Measurements from ENCODE around the gene ATG2B.

DNA sequence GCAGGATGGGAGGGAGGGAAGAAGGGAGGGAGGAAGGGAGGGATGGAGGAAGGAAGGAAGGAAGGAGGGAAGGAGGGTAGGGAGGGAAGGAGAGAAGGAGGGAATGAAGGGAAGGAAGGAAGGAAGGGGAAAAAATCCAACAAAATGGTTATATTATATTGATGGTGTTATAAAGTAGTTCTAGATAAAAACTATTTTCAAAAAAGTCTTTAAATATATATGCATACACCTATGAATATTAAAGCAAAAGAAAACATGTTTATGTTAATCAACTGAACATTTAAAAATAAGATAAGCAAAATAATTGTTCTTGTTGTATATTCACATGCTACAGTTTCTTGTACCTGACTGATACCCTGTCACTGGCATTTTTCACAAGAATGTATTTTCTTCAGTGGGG, 105.2 kb downstream of the ATG2B start:
- TF ChIP-seq, protein P1, sequence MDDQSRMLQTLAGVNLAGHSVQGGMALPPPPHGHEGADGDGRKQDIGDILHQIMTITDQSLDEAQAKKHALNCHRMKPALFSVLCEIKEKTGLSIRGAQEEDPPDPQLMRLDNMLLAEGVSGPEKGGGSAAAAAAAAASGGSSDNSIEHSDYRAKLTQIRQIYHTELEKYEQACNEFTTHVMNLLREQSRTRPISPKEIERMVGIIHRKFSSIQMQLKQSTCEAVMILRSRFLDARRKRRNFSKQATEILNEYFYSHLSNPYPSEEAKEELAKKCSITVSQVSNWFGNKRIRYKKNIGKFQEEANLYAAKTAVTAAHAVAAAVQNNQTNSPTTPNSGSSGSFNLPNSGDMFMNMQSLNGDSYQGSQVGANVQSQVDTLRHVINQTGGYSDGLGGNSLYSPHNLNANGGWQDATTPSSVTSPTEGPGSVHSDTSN (CRISPR knock-in tag; IDR thresholded peaks at IDR 0.05), result no peak
- TF ChIP-seq ZNF266 (tag by site-specific recombination; IDR thresholded peaks at IDR 0.05; ENCODE audit: low read depth) (no peak), SP3 (tag by site-specific recombination; IDR thresholded peaks at IDR 0.05) (no peak), ZNF174 (tag by site-specific recombination; IDR thresholded peaks at IDR 0.05) (no peak), ZNF239 (tag by site-specific recombination; IDR thresholded peaks at IDR 0.05) (no peak), ZBTB21 (tag by site-specific recombination; IDR thresholded peaks at IDR 0.05) (no peak), TRIM28 (IDR thresholded peaks at IDR 0.05; ENCODE audit: borderline replicate concordance, low read length) (no peak)
- TF ChIP-seq, protein P2, sequence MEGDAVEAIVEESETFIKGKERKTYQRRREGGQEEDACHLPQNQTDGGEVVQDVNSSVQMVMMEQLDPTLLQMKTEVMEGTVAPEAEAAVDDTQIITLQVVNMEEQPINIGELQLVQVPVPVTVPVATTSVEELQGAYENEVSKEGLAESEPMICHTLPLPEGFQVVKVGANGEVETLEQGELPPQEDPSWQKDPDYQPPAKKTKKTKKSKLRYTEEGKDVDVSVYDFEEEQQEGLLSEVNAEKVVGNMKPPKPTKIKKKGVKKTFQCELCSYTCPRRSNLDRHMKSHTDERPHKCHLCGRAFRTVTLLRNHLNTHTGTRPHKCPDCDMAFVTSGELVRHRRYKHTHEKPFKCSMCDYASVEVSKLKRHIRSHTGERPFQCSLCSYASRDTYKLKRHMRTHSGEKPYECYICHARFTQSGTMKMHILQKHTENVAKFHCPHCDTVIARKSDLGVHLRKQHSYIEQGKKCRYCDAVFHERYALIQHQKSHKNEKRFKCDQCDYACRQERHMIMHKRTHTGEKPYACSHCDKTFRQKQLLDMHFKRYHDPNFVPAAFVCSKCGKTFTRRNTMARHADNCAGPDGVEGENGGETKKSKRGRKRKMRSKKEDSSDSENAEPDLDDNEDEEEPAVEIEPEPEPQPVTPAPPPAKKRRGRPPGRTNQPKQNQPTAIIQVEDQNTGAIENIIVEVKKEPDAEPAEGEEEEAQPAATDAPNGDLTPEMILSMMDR (tag by site-specific recombination; IDR thresholded peaks at IDR 0.05), result no peak

Measured in HEK293 (cell line).